D721Med (cell line): ENCODE measurements around the gene AK1.

Experiments
- DNase-seq: peaks from one replicate; pipeline ENCODE4 v3.0.0; 2011; ENCODE audit warnings: low spot score; ENCODE audit not compliant: insufficient read length
- FAIRE-seq: peaks from 2 replicates; lab custom pipeline; 2011; peaks lifted over from hg19 to GRCh38; lab: Jason Lieb, UNC
- CTCF ChIP-seq: IDR thresholded peaks from 2 replicates; pipeline ENCODE4 v1.5.1; 2012; ENCODE audit warnings: mild to moderate bottlenecking, control low read depth; ENCODE audit not compliant: insufficient read depth; ENCODE audit errors: missing control alignments

The AK1 gene

DNA sequence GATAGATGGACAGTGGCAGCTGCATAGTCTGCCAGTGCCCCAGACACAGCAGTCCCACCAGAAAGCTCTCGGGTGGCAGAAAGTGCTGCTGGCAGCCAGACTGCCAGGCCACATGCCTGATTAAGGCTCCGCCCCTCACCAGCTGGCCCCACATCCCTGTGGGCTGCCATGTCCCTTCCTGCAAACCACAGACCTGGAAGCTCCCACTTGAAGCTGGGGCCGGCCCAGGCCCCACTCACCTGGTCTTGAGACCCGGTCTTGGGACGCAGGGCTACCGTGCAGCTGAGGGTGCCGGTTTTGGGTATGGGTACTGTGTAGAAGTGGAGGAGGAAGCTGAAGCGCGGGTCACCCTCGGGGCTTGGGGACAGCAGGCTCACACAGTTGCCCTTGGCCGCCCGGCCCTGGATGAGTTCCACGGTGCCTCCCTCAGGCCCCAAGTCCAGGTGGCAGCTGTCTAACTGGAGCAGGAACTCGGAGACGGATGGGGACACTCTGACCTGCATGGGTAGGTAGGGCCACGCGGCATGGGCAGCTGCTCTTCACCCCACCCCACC is 59.5 kb downstream of the AK1 start:
- no peak for FAIRE-seq
- TF ChIP-seq CTCF = no peak
- no peak for DNase-seq

DNA sequence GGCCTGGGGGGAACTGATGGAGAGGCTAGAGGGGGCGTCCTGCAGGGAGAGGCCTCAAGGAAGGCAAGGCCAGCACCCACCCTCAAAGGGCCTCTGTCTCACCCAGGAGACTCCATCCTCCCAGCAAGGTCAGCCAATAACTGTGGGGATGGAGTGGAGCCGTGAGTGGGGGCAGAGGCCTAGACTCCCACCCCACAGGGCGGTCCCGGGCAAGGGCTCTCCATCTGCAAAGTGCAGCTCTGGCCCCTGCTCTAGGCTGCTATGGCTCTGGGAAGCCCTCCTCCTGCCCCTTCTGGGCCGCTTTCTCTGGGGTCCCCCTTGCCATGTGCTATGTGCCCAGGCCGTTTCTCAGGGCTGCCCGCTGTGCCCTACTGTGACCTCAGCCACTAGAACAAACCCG is 60.7 kb downstream of the AK1 start:
- FAIRE-seq = no peak
- no peak for TF ChIP-seq CTCF
- DNase-seq = no peak
